ENCODE data around the gene NDUFB4.

The NDUFB4 gene

DNA sequence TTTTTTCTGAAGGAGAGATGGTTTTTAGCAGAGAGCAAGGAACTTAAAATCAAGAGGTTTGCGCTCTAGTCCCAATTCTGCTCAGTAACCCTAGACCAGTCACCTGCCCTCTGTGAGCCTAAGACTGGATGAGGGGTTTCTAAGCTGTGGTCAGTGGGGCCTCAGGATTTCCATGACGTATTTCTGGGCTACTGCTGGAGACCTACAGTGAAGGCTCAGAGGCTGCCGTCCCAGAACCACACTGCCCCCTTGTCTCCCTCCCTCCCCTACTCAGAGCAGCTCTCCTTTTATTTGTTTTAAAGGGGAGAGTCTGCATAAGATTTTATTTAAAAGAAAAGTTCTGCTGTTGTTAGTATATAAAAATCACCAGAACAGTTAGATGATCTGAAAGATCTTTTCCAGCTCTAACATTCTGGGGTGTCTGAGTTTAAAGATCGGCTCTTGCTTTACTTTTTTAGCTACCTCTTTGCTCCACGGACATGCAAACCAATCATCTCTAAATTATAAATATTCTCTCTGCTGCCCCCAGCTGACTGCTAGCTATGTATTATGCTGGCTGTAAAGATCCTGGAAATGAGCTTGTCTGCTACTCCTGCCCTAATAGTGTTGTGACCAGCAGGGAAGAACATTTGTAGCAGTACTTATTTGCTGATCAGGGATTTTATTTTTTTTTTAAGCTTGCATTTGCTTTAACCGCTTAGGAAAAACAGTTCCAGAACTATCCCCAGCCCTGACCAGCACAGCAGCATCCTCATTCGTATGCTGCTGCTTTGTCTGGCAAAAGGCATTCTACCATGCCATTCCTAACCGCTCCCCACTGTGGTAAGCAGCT, 28.6 kb upstream of the NDUFB4 start:
- TF ChIP-seq CTCF (IDR thresholded peaks at IDR 0.05) = peak; percentile 60

DNA sequence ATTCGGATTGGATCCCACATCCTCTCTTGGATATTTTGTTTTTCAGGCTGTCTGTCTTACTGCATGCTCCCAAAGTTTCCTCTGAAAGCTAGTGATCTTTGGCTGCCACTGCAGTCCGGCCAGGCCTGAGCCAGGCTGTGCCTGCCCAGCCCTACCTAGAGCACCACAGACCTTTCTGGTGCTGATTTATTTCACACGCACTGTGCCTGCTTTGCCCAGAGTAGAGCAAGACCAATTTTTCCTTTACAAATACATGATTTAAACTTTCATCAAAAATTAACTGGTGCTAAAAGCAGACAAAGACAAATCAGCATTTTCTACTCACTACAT, 28.0 kb upstream of the NDUFB4 start:
- no peak for TF ChIP-seq CTCF (IDR thresholded peaks at IDR 0.05)

DNA sequence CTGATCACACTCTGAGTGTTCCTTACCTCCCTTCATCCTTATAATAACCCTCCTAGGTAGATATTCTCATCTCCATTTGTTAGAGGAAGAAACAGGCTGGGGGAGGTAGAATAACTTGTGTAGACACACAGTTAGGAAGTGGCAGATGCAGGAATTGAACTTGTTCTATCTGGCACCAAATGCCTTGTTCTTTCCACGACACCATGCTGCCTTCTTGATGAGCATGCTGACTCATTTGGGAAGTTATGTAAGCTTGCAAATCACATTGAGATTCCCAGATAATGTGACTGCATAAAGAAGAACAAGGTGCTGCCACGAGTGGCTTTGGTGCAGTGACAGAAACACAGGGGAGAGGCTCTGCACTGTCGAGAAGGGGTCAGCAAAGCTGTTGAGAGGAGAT, 27.5 kb upstream of the NDUFB4 start:
- TF ChIP-seq CTCF (IDR thresholded peaks at IDR 0.05) = no peak

DNA sequence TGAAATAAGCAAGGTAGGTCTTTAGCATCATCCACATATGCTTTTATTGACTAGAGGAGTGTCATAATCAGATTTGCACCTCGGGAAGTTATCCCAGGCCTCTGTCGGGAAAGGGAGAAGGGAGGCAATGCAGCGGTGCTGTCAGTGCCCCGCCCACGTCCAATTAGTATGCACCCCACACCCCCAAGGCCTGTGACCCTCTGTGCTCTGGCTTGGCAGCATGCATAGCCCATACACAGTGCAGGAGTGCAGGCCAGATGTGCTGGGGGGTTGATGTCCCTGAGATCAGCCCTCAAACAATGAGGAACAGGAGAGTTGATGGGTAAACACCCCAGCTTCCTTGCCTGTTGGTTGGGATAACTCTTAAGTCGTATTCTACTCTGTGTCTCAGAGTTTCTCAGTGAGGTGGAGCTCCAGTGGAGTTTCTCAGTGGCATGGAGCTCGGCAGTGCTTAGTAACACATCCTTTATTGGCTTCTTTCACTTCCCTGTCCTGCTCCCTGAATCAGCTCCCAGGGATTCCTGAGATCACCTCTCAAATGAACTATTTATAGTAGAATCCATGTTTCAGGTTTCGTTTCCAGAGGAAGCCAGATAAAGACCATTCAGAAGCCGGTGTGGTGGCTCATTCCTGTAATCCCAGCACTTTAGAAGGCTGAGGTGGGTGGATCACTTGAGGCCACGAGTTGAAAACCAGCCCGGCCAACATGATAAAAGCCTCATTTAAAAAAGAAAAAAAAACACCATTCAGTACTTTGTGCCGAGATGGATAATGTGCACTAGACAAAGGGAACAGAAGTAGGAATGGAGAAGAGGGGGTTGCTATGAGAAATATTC, 26.7 kb upstream of the NDUFB4 start:
- TF ChIP-seq CTCF (IDR thresholded peaks at IDR 0.05) = no peak

GRCh38 chr3:120572027-120572426, 24.1 kb upstream of the NDUFB4 start:
- TF ChIP-seq CTCF (IDR thresholded peaks at IDR 0.05) = no peak

GRCh38 chr3:120587332-120587975, 8.7 kb upstream of the NDUFB4 start:
- TF ChIP-seq CTCF (IDR thresholded peaks at IDR 0.05) = no peak

DNA sequence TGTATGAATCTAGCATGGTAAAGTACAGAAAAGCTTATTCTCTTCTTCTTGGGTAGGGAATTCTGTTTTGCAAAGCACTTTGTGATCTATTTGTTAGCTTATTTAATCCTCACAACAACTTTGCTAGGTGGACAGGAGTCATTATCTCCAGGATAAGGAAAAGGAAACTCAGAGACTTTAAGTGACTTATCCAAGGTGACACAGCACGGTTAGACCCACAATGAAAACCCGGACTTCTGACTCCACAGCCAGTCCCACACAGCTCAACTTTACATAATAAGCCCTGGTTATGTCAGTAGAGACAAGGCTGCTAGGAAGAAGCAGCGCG, 384 bp upstream of the NDUFB4 start:
- no peak for TF ChIP-seq CTCF (IDR thresholded peaks at IDR 0.05)
